Fibroblast of lung (primary cell): ENCODE measurements around the gene CHCHD6. TPM values are rescaled to one million over a fixed set of nuclear protein-coding genes. Genes with fewer than 3 reads are reported as not detected.

Source experiments
- DNase-seq, 2 donors: peaks; one replicate each; pipeline versions ENCODE4 v3.0.0 to v3.0.0-alpha.2; 2010; ENCODE audit warnings: low read depth in 2 of 2
- H2AFZ ChIP-seq: 2 replicates; pipeline ENCODE4 v1.5.1; 2012; ENCODE audit warnings: low read length, control low read depth, inconsistent platforms
- H3K27ac ChIP-seq: 2 replicates; pipeline ENCODE4 v1.5.1; 2011; ENCODE audit warnings: low read length, control low read depth; ENCODE audit not compliant: insufficient read depth
- H3K27me3 ChIP-seq: 2 replicates; pipeline ENCODE4 v1.5.1; 2011; ENCODE audit warnings: mild to moderate bottlenecking, low read length; ENCODE audit not compliant: control insufficient read depth, insufficient read depth
- H3K36me3 ChIP-seq: 2 replicates; pipeline ENCODE4 v1.5.1; 2011; ENCODE audit warnings: low read length; ENCODE audit not compliant: control insufficient read depth, insufficient read depth
- H3K4me1 ChIP-seq: 2 replicates; pipeline ENCODE4 v1.5.1; 2011; ENCODE audit warnings: low read length; ENCODE audit not compliant: control insufficient read depth, insufficient read depth; ENCODE audit errors: extremely low read depth
- H3K4me2 ChIP-seq: 2 replicates; pipeline ENCODE4 v1.5.1; 2011; ENCODE audit warnings: low read length, control low read depth; ENCODE audit not compliant: insufficient read depth; ENCODE audit errors: extremely low read depth
- H3K4me3 ChIP-seq, 4 experiments: fragments of 200-600 bp in 1 of 4; sonication (generic) in 1 of 4; replicated peaks in 1 of 4; 2 replicates each; pipeline ENCODE4 v1.5.1; 2011 to 2016; ENCODE audit warnings: low read length in 4 of 4, low read depth in 3 of 4, mild to moderate bottlenecking in 3 of 4, control low read depth in 2 of 4, inconsistent platforms in 1 of 4, mixed read lengths in 1 of 4; ENCODE audit not compliant: insufficient read depth in 1 of 4; ENCODE audit errors: control extremely low read depth in 1 of 4
- H3K79me2 ChIP-seq: 2 replicates; pipeline ENCODE4 v1.5.1; 2012; ENCODE audit warnings: mild to moderate bottlenecking, low read length, inconsistent platforms; ENCODE audit not compliant: control insufficient read depth, insufficient read depth
- H3K9ac ChIP-seq: 2 replicates; pipeline ENCODE4 v1.5.1; 2011; ENCODE audit warnings: mild to moderate bottlenecking, low read length, control low read depth; ENCODE audit not compliant: insufficient read depth
- H3K9me3 ChIP-seq: 2 replicates; pipeline ENCODE4 v1.5.1; 2012; ENCODE audit warnings: low read depth, low read length; ENCODE audit not compliant: control insufficient read depth, insufficient read depth
- H4K20me1 ChIP-seq: 2 replicates; pipeline ENCODE4 v1.5.1; 2011; ENCODE audit warnings: low read length; ENCODE audit not compliant: control insufficient read depth, insufficient read depth; ENCODE audit errors: extremely low read depth
- EZH2 ChIP-seq: IDR thresholded peaks from 2 replicates; pipeline ENCODE4 v1.5.1; 2012; ENCODE audit warnings: low read length, control low read depth, mild to moderate bottlenecking; ENCODE audit errors: missing control alignments
- polyA plus RNA-seq, 2 donors: library from polyadenylated mRNA; depleted of rRNA in 1 of 2; stranded (reverse) in 1 of 2; unstranded in 1 of 2; fragments of >200 nt; gene quantifications; 2 replicates each; pipeline ENCODE4 v1.2.1, GENCODE V29; 2011 to 2012; ENCODE audit warnings: missing spikeins in 1 of 2
- total RNA-seq: library from RNA; depleted of rRNA; stranded (reverse); fragments of >200 nt; gene quantifications from 2 replicates; pipeline ENCODE4 v1.2.1, GENCODE V29; 2014
- TF ChIP-seq, protein P1 (sequence below), 2 donors: IDR thresholded peaks in 1 of 2; conservative IDR thresholded peaks in 1 of 2; 1 replicate in 1 of 2; 2 replicates in 1 of 2; pipeline ENCODE4 v1.5.1; 2011 to 2012; ENCODE audit warnings: low read length in 2 of 2, control low read depth in 1 of 2, inconsistent platforms in 1 of 2, low read depth in 1 of 2, mild to moderate bottlenecking in 1 of 2

The CHCHD6 gene
- total and polyA plus RNA-seq, 2 donors (not counting 1 experiment from before 2014, with no cell fraction given), result 9.5 to 11.1 TPM

DNA sequence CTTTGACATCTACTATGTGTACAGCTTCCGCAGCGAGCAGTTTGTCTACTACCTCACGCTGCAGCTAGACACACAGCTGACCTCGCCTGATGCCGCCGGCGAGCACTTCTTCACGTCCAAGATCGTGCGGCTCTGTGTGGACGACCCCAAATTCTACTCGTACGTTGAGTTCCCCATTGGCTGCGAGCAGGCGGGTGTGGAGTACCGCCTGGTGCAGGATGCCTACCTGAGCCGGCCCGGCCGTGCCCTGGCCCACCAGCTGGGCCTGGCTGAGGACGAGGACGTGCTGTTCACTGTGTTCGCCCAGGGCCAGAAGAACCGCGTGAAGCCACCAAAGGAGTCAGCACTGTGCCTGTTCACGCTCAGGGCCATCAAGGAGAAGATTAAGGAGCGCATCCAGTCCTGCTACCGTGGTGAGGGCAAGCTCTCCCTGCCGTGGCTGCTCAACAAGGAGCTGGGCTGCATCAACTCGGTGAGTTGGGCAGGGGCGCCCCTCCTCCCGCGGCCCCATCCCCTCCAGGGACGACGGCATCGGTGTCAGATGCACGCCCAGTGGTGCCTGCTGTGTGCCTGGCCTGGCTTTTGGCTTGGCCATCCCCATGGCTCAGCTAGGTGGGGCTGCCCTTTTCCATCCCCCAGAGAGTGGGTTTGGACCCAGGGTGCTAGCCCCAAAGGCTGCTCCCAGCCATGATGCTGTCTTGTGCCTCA, 285.4 kb downstream of the CHCHD6 start:
- Histone ChIP-seq H3K9me3 (no peaks in the 10 kb centered on the region), H3K27ac (no peak overlapping the region), H3K4me2 (no peak overlapping the region), H2AFZ (no peak overlapping the region), H3K4me3 (no peak overlapping the region), H3K27me3 (no peaks in the 10 kb centered on the region), H3K9ac (no peak overlapping the region), H4K20me1 (no peaks in the 10 kb centered on the region), H3K4me1 (peaks cover 2% of the 10 kb centered on the region), H3K79me2 (peaks cover 66% of the 10 kb centered on the region), H3K36me3 (peaks cover 21% of the 10 kb centered on the region)
- no peak for DNase-seq
- TF ChIP-seq EZH2, result no peak
- TF ChIP-seq, protein P1, sequence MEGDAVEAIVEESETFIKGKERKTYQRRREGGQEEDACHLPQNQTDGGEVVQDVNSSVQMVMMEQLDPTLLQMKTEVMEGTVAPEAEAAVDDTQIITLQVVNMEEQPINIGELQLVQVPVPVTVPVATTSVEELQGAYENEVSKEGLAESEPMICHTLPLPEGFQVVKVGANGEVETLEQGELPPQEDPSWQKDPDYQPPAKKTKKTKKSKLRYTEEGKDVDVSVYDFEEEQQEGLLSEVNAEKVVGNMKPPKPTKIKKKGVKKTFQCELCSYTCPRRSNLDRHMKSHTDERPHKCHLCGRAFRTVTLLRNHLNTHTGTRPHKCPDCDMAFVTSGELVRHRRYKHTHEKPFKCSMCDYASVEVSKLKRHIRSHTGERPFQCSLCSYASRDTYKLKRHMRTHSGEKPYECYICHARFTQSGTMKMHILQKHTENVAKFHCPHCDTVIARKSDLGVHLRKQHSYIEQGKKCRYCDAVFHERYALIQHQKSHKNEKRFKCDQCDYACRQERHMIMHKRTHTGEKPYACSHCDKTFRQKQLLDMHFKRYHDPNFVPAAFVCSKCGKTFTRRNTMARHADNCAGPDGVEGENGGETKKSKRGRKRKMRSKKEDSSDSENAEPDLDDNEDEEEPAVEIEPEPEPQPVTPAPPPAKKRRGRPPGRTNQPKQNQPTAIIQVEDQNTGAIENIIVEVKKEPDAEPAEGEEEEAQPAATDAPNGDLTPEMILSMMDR (conservative IDR thresholded peaks at IDR 0.05 in 1 of 2, IDR thresholded peaks at IDR 0.05 in 1 of 2; ENCODE audit: low read depth in 1 of 2, low read length in 2 of 2), result no peak

DNA sequence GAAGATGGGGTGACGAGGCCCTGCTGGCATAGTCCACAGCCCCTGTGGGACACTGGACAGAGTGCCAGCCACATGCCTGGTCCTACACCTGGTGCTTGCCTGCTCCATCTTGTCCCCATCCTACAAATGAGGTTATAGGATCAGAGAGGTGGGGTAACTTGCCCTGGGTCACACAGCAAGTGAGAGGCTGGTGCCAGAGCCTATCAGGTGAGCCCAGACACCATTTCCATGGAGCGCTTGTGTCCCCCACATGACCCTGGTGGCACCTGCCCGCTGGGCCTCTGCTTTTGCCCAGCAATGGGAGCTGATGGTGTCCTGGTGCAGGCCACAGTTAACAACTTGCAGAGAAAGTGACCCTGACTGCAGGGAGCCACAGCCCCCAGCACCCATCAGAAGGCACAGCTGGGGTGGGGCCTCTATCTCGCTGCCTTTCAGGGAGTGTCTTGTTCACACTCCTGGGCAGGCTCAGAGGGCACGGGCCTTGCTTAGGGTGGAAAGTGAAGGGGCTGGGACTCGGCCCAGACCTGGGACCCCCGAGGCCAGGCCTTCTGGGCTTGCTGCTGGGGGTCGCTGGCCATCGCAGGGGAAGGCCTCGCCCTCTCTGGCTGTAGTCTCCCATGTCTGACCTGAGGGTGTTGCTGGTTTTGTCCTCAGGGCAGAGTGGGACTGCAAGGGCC, 286.1 kb downstream of the CHCHD6 start:
- H4K20me1 ChIP-seq, result no peaks in the 10 kb centered on the region
- no peak overlapping the region for H2AFZ ChIP-seq
- H3K36me3 ChIP-seq, result peaks cover 21% of the 10 kb centered on the region
- DNase-seq, result no peak
- no peak overlapping the region for H3K4me2 ChIP-seq
- peaks cover 59% of the 10 kb centered on the region for H3K79me2 ChIP-seq
- H3K9ac ChIP-seq, result no peak overlapping the region
- no peak overlapping the region for H3K4me3 ChIP-seq
- H3K9me3 ChIP-seq, result no peaks in the 10 kb centered on the region
- H3K27ac ChIP-seq, result no peak overlapping the region
- H3K4me1 ChIP-seq, result peaks cover 5% of the 10 kb centered on the region
- TF ChIP-seq, protein P1 (conservative IDR thresholded peaks at IDR 0.05 in 1 of 2, IDR thresholded peaks at IDR 0.05 in 1 of 2; ENCODE audit: low read depth in 1 of 2, low read length in 2 of 2), result no peak
- no peaks in the 10 kb centered on the region for H3K27me3 ChIP-seq

DNA sequence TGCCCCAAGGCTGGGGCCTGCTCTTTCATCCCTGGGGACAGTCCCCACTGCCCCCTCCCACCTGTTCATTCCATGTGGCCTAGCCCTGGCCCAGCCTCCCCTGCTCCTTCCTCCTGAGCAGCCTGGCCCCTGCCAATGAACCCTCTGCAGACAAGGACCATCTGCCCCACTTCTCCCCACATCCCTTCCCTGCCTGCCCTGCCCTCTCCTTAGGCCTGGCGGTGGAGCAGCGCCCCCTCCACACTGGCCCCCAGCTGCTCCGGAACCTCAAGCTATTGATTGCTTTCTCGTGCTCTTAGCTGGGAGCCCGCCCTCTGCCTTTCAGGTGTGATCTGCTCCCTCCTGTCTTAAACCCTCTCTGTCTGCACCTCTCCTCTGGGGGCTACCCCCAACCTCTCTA, 286.9 kb downstream of the CHCHD6 start:
- Histone ChIP-seq H3K36me3 (peaks cover 21% of the 10 kb centered on the region), H3K4me3 (no peak overlapping the region), H3K27me3 (no peaks in the 10 kb centered on the region), H3K9ac (no peak overlapping the region), H3K9me3 (no peaks in the 10 kb centered on the region), H3K4me2 (no peak overlapping the region), H3K79me2 (peaks cover 55% of the 10 kb centered on the region), H3K27ac (no peak overlapping the region), H2AFZ (no peak overlapping the region), H4K20me1 (no peaks in the 10 kb centered on the region), H3K4me1 (peaks cover 5% of the 10 kb centered on the region)
- no peak for DNase-seq
- TF ChIP-seq EZH2, result no peak
- TF ChIP-seq, protein P1 (conservative IDR thresholded peaks at IDR 0.05 in 1 of 2, IDR thresholded peaks at IDR 0.05 in 1 of 2; ENCODE audit: low read depth in 1 of 2, low read length in 2 of 2), result no peak
